Measurements from ENCODE around the gene MTA3. TPM values are rescaled to one million over a fixed set of nuclear protein-coding genes. Genes with fewer than 3 reads are reported as not detected.

Gene MTA3
- total RNA-seq, 1 donor from 2014 or later = 117 TPM

DNA sequence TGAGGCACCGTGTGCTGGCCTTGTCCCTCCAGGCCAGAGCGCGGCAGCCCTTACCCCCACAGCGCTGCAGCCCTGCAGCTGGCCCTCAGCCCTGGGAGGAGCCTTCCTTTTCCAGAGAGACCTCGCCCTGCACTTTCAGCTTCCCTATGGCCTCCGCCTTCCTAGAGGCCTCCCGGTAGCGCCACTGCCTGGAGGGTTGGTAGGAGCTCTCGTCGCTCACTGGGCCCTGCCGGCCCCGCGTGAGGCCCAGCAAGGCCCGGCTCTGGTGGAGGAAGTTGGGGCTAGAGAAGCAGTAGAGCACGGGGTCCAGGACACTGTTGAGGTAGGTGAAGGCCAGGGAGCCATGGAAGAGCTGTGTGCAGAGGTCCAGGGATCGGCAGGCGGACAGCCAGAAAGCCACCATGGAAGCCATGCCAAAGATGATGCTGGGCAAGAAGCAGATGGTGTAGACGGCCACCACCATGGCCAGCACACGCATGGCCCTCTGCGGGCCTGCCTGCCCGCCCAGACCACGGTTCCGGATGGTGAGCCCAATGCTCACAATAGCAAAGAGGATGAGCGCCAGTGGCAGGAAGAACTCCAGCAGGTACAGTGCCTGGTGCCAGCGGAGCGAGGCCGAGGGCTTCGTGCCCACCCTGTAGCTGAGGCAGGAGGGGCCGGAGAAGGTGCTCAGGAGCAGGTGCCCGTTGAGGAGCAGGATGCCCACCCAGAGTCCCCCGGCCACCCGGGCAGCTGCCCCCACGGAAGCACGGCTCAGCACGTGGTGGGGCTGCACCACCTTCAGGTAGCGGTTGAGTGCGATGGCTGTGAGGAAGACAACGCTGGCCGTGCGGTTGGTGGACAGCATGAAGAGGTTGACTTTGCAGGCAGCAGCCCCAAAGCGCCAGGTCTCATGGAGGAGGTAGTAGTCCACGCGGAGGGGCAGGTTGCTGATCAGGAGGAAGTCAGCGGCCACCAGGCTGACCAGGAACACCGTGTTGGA is 194.7 kb downstream of the MTA3 start:
- Histone ChIP-seq H3K27ac (no peak overlapping the region), H4K20me1 (ENCODE audit: low read depth) (no peaks in the 10 kb centered on the region), H3K9me3 (ENCODE audit: low read depth) (no peaks in the 10 kb centered on the region), H3K4me3 (no peak overlapping the region), H3K4me1 (no peaks in the 10 kb centered on the region), H3K36me3 (no peaks in the 10 kb centered on the region), H3K27me3 (no peaks in the 10 kb centered on the region), H3K9ac (no peak overlapping the region), H3F3A (ENCODE audit: low read depth) (no peaks in the 10 kb centered on the region), H2AFZ (replicated peaks) (no peak overlapping the region), H3K4me2 (no peak overlapping the region), H3K79me2 (ENCODE audit: low read depth) (no peaks in the 10 kb centered on the region)
- H3K36me3 Mint-ChIP-seq = peaks cover 6% of the 10 kb centered on the region
- no peak for TF ChIP-seq EZH2phosphoT487 (IDR thresholded peaks at IDR 0.05)
- no peak for TF ChIP-seq CTCF (IDR thresholded peaks at IDR 0.05)
- TF ChIP-seq EZH2 (IDR thresholded peaks at IDR 0.05) = no peak
- peaks cover 4% of the 10 kb centered on the region for H3K27me3 Mint-ChIP-seq (ENCODE audit: insufficient read depth, low read depth)
- H3K27ac Mint-ChIP-seq = peak overlapping the region; percentile 26
- DNase-seq (ENCODE audit: low spot score) = no peak
- peaks cover 2% of the 10 kb centered on the region for H3K4me1 Mint-ChIP-seq
- H3K4me3 Mint-ChIP-seq = no peak overlapping the region
- H3K9me3 Mint-ChIP-seq = no peaks in the 10 kb centered on the region

- Histone ChIP-seq H2AFZ (replicated peaks) (no peak within 1 kb of the TSS), H4K20me1 (ENCODE audit: low read depth) (no peaks in the 10 kb centered on the region), H3K4me3 (no peak within 1 kb of the TSS), H3K36me3 (no peaks in the 10 kb centered on the region), H3K4me1 (no peaks in the 10 kb centered on the region), H3K9me3 (ENCODE audit: low read depth) (no peaks in the 10 kb centered on the region), H3K79me2 (ENCODE audit: low read depth) (no peaks in the 10 kb centered on the region), H3K27ac (no peak within 1 kb of the TSS), H3K9ac (no peak within 1 kb of the TSS), H3K27me3 (no peaks in the 10 kb centered on the region), H3F3A (ENCODE audit: low read depth) (no peaks in the 10 kb centered on the region), H3K4me2 (no peak within 1 kb of the TSS)
- Mint-ChIP-seq H3K36me3 (peaks cover 6% of the 10 kb centered on the region), H3K4me1 (peaks cover 2% of the 10 kb centered on the region), H3K9me3 (no peaks in the 10 kb centered on the region), H3K27ac (peak within 1 kb of the TSS; percentile 26), H3K4me3 (no peak within 1 kb of the TSS), H3K27me3 (ENCODE audit: insufficient read depth, low read depth) (peaks cover 6% of the 10 kb centered on the region)
- no peak for DNase-seq (ENCODE audit: low spot score)
- TF ChIP-seq EZH2phosphoT487 (IDR thresholded peaks at IDR 0.05) (no peak), EZH2 (IDR thresholded peaks at IDR 0.05) (no peak), CTCF (IDR thresholded peaks at IDR 0.05) (no peak)
These were observed 195.7 kb downstream of the MTA3 start, which contains the start of gene OXER1 for GRCh38 chr2:42764096-42764495. Gene OXER1, minus strand, starts transcription at chr2:42764135. Its CDS starts 73 bp downstream, at chr2:42764062.

DNA sequence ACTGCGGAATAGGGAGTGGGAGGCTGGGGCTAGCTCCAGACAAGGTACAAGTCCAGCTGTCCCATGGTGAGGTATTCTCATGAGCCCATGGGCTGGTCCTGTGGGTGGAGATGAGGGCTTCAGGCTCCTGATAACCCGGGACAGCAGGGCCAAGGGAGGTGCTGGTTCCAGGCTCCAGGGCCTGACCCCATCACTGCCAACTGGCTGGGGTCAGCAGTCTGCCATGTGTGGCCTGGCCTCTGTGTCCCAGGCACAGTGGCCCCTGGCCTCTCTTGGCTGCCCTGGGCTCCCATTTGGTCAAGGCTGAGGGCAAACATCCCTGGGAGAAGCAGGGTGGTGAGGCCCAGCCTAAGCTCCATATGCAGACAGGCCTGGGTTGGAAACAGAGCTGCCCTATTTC is 196.5 kb downstream of the MTA3 start:
- H3K4me1 Mint-ChIP-seq = peaks cover 2% of the 10 kb centered on the region
- H3K27ac ChIP-seq = no peak overlapping the region
- TF ChIP-seq CTCF (IDR thresholded peaks at IDR 0.05) (no peak), EZH2phosphoT487 (IDR thresholded peaks at IDR 0.05) (no peak), EZH2 (IDR thresholded peaks at IDR 0.05) (no peak)
- no peaks in the 10 kb centered on the region for H3K4me1 ChIP-seq
- peaks cover 6% of the 10 kb centered on the region for H3K27me3 Mint-ChIP-seq (ENCODE audit: insufficient read depth, low read depth)
- no peaks in the 10 kb centered on the region for H3K27me3 ChIP-seq
- no peaks in the 10 kb centered on the region for H3F3A ChIP-seq (ENCODE audit: low read depth)
- H3K4me3 ChIP-seq = no peak overlapping the region
- H4K20me1 ChIP-seq (ENCODE audit: low read depth) = no peaks in the 10 kb centered on the region
- H3K27ac Mint-ChIP-seq = no peak overlapping the region
- no peak overlapping the region for H3K9ac ChIP-seq
- no peaks in the 10 kb centered on the region for H3K9me3 ChIP-seq (ENCODE audit: low read depth)
- H3K36me3 Mint-ChIP-seq = peaks cover 6% of the 10 kb centered on the region
- DNase-seq (ENCODE audit: low spot score) = no peak
- no peak overlapping the region for H2AFZ ChIP-seq (replicated peaks)
- H3K4me2 ChIP-seq = no peak overlapping the region
- H3K4me3 Mint-ChIP-seq = no peak overlapping the region
- no peaks in the 10 kb centered on the region for H3K9me3 Mint-ChIP-seq
- no peaks in the 10 kb centered on the region for H3K36me3 ChIP-seq
- no peaks in the 10 kb centered on the region for H3K79me2 ChIP-seq (ENCODE audit: low read depth)
